Suppressor macrophage treated with lipopolysaccharide for 1 hour (primary cell): ENCODE data around the gene CCDC68.
"Not testable (repeated sequence)": the region's sequence is repeated elsewhere in the genome, so short reads cannot be mapped to it uniquely, and the experiment has no call there.

ENCODE experiments used
- DNase-seq, 3 donors: peaks; one replicate each; pipeline ENCODE4 v3.0.0-alpha.2; 2020 to 2022

The CCDC68 gene, protein sequence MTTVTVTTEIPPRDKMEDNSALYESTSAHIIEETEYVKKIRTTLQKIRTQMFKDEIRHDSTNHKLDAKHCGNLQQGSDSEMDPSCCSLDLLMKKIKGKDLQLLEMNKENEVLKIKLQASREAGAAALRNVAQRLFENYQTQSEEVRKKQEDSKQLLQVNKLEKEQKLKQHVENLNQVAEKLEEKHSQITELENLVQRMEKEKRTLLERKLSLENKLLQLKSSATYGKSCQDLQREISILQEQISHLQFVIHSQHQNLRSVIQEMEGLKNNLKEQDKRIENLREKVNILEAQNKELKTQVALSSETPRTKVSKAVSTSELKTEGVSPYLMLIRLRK

DNA sequence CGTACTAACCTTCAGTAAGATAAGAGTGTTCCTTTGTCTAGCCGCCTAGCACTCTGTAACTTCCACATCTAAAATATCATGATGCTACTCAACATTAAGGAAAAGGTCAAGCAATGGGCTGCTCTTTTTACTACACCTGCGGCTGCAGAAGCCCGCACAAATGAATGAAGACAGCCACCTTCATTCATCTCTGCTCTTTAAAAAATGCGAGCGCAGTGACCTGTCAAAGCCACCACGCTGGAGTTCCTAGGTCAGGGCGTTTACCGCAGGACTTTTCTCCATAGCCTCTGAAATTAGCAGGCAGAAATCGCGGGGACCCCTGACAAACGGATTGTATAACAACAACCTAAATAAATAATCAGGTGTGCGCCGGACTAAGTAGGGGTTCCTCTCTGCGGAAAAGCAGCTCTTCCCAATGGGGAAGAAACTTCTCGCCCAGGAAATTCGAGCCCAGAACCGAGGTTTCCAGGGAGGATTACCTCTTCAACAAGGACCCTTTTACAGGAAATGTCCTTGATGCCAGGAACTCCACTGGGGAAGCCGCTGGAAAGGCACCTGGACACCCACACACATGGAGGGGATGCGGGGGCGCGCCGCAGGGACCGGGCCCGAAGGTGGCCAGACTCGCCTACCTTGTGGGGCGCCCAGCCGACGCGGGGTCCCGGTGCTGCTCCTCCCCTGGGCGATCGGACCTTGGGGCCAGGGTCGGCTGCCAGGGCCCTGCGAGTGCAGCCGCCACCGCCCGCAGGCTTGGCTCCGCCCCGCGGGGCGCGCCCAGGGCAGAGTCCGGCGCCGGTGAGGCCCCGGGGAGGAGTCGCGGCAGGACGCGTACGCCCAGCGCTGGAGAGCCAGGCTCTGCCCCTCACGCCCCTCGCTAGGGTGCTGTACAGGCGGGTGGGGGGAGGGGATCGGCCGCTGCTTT is at the start of gene CCDC68:
TSS of gene CCDC68 (minus strand) at position 758 of the 922 bp plus-strand sequence. CDS start 16,670 bp downstream, outside the sequence.
- DNase-seq: peak in 2 of 3 donors; percentile 29 to 51

DNA sequence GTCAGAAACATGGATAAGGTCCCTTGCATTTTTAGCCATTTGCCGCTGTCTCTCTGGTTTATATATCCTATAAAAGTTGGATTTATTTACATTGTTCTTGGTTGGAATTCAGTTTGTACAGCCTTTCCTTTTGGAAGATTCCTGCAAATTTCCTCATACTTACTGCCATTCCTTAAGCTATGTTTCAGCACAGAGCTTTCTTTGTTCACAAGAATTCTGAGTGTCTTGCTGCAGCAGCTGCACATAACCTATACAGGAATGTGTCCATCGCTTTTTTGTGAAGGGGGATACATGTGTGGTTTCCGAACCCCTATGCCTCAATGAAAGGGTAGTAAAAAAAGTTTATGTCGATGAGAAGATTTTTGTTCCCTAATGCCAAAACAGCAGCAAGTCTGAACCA is 48.3 kb upstream of the CCDC68 start:
- no peak for DNase-seq

DNA sequence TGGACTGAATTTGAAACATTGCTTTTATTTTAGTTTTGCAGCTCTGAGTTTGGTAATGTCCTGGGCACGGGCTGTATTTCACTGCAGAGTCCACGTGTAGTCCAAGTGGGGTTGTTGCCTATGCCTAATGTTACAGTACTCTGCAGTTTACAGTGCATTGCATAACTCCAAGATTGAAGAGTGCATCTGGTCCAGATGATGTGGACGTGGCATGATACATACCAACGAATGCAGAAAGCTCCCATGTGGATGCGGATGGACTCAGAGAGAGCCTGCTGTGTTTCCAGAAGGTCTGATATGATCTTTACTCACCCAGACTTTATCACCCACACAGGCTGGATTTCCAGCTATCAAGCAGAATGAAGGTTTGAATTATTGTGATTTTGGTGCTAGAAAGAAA is 44.4 kb upstream of the CCDC68 start:
- DNase-seq: no peak

DNA sequence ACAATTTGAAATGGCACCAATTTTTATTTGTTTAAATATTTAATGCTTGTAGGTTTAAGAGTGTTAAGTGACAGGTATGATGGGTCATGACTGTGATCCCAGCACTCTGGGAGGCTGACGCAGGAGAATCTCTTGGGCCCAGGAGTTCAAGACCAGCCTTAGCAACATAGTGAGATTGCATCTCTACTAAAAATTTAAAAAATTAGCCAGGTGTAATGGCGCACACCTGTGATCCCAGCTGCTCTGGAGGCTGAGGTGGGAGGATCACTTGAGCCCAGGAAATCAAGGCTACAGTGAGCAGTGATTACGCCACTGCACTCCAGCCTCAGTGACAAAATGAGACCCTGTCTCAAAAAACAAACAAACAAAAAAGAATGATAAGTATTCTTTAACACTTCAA is 43.0 kb upstream of the CCDC68 start:
- DNase-seq: no peak

DNA sequence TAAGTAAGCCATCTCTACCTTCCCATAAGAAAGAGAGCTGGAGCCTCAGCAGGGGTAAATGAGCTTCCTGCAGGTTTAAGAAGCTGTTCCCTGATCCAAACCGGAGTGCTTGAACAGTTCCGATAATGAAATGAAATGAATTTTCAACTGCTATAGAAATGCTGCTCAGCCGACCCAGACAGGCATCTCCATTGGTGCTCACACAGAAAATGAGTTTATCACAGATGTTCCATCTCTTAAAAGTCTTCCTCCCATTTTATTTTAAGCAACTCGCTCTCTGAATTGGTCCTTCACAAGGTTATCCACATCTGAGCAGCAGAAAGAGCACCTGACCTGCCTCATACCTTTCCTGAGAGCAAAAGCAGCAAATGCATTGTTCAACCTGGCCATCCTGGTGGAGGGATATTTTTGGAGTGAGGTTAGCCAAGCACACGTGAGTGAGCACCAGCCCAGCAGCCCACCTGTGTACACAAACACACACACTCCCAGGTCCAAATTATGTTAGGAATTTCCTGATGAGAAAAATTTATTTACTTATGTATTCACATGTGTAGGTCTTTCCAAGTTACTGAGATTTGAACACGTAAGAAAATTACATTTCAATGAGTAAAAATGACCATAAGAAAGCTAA is 42.2 kb upstream of the CCDC68 start:
- no peak for DNase-seq

DNA sequence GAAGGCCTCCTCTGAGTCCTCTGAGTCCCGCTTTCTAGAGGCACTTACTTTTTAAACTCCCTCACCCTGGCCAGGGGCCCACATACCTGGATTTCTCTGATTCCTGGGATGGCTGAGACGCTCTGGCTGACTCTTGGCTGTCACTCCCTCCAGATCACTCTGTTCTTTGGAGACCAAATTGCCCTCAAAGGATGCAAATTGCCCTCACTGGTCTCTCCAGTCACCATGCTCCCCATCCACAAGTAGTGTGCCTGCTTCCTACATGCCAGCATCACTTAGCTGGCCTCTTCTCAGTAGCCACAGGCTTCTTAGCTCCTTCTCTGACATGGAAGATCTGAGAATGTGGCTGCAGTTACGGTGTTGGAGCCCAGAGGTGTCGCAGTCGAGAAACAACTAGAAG is 41.3 kb upstream of the CCDC68 start:
- DNase-seq: no peak

DNA sequence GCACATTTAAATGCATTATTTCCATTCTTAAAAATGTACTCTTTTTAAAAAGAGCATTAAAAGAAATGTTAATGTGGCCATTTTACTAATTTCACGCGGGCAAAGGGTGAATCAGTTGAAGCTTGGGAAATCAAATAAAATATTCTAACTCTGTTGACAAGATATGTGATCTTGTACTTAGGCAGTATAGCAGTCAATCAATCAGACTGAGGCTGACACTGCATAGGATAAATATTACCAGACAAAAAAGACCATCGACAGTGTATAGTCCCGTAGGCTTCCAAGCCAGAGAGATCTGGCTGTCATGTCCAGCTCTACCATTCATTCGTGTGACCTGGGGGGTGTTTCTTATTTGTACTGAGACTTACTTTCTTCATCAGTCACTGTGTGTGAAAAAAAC is 39.8 kb upstream of the CCDC68 start:
- DNase-seq: no peak

DNA sequence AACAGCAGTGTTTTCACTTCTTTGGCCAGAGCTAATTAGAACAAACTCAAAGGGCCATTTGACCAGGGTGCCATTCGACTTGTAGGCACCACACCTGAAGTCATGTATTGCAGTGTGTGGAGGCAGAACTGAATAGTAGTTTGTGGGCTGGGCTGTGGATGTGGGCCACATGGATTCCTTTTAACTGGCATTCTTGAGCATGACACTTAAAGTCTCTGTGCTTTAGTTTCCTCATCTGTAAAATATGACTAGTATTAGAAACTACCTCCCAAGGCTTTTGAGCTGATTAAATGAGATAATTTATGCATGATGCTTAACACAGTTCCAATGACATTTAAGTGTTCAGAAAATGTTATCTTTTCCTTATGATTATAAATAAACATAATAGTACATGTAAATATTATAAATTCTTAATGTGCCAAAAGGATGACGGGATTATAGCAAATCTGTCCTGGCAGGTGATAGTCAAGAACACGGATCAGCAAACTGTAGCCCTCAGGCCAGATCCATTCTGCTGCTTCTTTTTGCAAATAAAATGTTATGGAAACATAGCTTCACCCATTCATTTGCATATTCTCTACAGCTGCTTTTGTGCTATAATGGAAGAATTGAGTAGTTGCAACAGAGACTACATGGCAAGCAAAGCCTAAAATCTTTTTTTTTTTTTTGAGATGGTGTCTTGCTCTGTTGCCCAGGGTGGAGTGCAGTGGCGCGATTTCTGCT is 36.3 kb upstream of the CCDC68 start:
- DNase-seq: no peak

DNA sequence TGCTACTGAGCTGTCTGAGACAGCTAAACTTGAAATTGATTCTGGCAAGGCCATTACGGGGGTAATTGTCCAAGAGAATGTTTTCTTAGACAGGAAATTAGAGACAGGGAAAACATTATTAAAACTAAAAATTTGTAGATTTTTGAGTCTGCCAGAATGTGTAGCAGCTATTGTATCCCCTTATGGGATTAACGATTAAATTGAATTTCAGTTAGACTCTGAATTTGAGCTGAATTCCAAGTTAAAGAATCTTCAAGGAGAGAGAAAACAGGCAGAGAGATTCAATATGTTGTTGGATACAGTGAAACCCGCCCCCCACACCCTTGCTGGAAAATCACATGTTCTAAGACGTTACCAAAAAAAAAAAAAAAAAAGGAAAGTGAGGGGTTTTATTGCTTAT is 32.7 kb upstream of the CCDC68 start:
- no peak for DNase-seq

DNA sequence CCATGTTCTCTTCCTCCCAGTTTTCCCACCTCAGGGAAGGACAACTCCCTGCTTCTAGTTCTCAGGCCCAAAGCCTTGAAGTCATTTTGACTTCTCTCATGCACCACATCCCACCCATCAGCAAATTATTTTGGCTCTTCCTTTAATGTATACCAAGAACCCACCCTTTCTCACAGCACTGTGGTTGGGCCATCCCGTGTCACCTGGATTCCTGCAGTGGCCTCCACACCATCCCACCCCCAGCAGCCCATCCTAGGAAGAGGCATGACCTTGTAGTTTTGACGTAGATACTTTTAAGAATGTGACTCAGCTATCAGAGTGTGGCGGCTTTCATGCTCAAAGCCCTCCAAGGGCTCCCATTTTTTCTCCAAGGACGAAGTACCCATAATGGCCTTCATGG is 25.6 kb upstream of the CCDC68 start:
- no peak for DNase-seq

DNA sequence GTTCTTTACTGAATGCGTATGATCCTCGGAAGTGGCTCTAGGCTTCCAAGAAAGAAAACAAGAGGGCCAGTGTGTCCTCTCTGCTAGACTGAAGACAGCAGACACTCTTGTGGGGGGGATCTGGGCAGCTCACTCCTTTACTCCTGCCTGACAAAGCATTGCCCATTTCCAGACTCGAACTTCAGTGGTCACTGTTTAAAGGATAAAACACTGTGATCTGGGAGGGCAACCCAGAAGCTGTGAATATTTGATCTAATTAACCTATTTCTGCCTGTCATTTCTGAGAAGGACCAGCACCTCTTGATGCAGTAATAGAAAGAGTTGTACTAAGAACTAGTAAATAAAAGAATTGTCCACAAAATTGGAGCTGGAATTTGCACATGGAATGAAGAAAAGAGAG is 24.5 kb upstream of the CCDC68 start:
- no peak for DNase-seq

DNA sequence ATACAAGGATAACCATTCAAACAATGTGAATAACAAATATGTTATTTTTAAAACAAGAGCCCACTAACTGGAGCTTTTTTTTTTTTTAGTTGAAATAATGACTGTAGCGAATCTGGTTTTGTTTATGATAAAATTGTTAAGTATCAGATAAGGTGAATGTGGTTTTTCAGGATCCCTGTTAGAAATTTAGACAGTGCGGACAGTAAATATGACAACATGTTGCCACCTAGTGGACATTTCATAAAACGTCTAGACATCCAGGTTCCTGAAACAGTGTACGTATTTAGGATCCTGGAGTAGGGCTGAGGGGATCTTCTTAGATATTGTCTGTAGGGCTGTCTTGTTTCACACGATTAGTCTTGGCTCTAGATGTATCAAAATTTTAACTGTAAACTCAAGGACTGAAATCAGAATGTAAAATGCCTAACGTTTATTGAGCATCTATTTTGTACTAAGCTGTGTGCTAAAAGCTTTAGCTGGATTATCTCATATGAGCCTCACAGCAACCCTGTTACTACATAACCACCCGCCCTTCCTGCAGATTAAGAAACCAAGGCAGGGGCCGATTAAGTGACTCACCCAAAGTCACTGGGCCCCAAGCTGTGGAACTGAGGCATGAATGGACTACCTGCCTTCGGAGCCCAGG is 23.9 kb upstream of the CCDC68 start:
- DNase-seq: peak; percentile 60 to 83 (median 77)

DNA sequence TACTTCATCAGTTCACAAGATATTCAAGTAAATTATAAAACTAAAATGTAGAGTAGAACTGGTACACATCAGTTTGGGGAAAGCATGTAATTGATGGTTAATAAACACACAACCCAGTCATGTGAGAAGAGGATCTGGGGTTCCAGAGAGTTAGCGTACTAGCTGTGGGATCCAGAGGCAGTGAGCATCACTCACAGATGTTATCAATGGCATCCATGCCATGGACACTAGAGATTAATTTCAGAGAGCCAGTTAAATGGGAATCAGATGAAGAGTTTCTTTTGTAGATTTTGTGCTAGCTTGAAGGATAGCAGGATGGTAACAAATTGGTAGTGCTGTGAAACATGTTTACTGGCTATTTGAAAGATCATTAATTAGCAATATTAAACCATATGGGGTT is 21.8 kb upstream of the CCDC68 start:
- DNase-seq: no peak

DNA sequence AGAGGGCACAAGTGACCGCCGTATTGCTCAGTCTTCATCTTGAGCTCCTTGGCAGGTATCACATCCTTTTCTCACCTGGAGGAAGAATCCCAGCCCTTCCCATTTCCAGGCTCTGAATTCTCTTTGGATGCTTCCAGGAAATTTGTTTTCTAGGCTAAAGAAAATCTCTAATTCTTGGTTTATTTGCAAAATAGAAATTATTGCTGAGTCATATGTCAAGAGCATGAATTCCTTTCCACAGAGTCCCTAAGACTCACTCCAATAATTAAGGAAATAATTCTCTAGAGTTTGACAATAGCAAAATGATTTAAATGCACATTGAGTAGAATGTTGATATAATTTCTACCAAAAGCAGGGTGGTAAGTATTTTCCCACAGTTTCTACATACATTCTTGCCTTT is 16.3 kb upstream of the CCDC68 start:
- DNase-seq: no peak

DNA sequence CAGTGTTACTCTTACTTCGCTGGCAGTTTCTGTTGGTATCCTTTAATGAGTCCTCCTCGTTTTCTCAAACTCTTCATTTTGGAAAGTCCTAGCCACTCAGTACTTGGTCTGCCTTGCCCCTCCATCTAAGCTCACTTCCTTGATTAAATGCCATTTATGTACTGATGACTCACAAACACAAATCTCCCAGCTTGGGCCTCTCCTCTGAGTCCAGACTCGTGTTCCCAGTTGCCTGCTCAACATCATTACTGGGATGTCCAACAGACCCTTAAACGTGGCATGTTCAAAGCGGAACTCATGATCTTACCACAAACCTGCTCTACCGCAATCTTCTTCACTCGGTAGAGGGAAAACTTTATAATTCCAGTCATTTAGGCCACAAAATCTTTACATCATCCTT is 13.8 kb upstream of the CCDC68 start:
- peak in 1 of 3 donors; percentile 17 for DNase-seq

DNA sequence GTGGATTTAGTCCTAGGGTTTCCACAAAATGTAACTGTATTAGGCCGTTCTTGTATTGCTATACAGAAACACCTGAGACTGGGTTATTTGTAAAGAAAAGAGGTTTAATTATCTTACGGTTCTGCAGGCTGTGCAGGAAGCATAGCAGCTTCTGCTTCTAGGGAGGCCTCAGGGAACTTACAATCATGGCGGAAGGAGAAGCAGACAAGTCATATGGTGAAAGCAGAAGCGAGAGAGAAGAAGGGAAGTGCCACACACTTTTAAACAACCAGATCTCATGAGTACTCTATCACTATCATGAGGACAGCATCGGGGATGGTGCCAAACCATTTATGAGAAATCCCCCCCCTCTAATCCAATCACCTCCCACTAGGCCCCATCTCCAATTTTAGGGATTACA is 9.5 kb upstream of the CCDC68 start:
- DNase-seq: peak in 2 of 3 donors; percentile 20 to 40

DNA sequence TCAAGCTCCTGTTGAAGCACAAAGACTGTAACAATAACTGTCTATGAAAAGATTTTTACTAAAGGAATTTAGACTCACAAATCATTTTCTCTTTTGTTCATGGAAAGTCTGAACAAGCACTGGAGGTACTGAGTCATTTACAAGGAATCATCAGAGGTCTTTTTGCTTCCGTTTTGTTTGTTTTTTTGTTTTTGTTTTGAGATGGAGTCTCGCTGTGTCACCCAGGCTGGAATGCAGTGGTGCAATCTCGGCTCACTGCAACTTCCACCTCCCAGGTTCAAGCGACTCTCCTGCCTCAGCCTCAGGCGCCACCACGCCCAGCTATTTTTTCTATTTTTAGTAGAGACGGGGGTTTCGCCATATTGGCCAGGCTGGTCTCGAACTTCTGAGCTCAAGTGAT is 9.0 kb upstream of the CCDC68 start:
- DNase-seq: not testable (repeated sequence)

DNA sequence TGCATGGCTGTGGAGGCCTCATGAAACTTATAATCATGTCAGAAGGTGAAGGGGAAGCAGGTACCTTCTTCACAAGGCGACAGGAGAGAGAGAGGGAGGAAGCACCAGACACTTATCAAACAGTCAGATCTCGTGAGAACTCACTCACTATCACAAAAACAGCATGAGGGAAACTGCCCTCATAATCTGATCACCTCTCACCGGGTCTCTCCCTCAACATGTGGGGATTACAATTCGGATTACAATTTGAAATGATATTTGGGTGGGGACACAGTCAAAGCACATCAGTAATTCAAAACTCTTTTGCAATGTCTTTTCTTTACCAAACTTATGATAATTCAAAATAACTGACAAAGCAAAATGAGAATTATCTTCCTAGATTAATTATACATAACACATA is 8.5 kb upstream of the CCDC68 start:
- no peak for DNase-seq

DNA sequence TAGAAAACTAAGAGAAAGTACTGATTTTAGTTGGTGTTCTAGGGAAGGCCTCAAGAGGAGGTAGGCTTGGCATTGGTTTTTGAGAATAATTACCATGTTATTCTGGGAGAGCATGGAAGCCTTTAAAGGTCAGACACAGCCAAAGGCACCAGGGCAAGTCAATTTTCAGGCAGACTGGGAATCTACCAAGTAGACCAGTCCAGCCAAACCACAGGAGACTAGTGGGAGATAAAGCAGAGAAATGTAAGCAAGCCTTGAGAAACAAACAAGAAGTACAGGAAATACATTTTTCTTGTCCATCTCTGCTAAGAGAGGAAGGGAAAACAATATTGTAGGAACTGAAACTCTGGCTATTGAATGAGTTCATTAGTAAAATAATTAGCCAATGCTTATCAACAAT is 5.5 kb upstream of the CCDC68 start:
- peak in 2 of 3 donors; percentile 32 to 34 for DNase-seq

DNA sequence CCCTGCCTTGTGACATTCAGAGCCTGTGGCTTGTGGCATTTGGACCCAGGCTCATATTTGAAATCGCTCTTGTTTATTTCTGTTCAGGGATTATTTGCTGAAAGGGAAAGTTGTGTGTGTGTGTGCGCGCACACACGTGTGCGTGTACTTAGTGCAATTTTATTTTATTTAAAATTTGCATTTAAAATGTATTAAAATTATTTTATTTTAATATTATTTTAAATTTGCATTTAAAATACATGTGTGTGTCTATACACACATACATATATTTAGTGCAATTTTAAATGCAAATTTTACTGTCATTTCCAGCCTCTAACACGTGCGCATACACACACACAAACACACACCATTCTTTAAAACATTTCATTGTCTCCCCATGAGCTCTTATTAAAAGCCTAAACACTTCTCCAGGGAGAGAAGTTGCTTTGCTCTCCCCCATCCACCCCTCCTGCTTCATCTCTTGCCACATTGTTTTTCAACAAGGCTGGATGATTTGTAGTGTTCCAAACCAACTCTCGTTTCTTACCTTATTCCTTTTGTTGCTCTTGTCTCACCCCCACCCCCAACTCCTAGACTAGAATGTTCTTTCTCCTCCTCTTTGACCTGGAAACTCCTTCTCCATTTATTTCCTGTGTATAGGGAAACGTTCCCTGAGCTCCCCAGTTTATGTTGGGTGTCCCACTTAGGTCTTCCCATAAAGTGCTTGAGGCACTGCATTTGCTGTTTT is 3.8 kb upstream of the CCDC68 start:
- no peak for DNase-seq

DNA sequence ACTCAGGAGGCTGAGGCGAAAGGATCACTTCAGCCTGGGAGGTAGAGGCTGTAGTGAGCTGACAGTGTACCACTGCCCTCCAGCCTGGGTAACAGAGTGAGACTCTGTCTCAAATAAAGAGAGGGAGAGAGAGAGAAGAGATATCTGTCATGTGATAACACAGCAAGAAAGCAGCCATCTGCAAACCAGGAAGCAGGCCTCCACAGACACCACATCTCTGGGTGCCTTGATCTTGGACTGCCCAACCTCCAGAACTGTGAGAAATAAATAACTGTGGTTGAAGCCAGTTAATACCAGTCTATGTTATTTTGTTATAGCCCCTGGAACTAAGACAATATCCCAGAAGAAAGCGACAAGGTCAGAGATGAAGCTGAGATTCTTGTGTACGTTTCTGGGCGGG is 2.6 kb upstream of the CCDC68 start:
- no peak for DNase-seq

DNA sequence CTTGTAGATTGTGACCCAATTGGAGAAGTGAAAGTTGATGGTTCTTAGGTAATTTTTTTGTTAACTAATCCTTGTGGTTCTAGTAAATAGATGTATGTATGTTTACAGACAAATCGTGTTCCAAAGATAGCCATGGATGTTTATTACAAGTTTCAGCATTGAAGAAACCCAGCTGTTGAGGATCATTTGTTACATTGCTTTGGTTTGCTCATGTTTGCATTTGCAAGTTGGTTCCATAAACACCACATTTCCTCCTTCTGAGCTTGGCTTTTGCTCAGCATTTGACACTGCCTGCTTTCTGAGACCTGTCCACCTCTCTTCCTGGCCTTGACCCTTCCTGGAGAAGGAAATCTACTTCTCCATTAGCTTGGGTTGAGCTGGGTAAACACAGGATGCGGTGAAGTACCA is 1.8 kb upstream of the CCDC68 start:
- DNase-seq: peak in 2 of 3 donors; percentile 24 to 30
